GM19193 (cell line): Measurements from ENCODE around the gene MVB12B.

Source experiments
- POLR2A ChIP-seq: IDR thresholded peaks from 4 replicates; pipeline ENCODE4 v1.6.1; 2011; ENCODE audit not compliant: insufficient read depth, insufficient read length; ENCODE audit errors: extremely low read depth

MVB12B gene

GRCh38 chr9:126488310-126488709 is 161.7 kb downstream of the MVB12B start:
- TF ChIP-seq POLR2A = no peak

GRCh38 chr9:126488881-126489404 is 162.3 kb downstream of the MVB12B start:
- no peak for TF ChIP-seq POLR2A

DNA sequence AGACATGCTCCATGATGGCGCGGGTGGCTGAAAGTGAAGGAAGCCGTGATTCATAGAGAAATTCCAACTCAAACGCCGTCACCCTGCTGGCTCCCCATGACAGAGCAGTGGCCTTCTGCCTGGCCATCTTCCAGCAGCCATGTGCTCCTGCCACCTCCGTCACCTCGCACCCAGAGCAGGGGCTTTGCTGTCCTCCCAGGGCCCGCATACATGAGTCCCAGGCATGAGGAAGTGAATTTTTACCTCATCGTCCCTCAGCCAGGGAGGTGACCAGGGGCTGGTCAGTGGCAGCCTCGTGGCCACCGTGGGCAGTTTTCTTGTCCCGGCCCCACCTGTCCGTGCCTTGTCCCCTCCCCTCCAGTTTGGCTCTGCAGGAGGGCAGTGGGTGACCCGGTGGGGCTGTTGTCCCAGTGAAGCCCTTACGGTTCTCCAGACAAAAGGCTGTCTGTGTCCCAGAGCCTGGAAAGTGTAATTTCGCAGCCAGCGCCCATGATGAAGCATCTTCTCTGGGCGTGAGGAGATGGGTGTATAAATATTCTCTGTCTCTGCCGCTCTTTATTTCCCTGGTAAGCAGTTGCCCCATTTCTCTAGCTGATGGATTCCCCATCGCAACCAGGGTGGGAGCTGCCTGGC is 163.1 kb downstream of the MVB12B start:
- TF ChIP-seq POLR2A = no peak

DNA sequence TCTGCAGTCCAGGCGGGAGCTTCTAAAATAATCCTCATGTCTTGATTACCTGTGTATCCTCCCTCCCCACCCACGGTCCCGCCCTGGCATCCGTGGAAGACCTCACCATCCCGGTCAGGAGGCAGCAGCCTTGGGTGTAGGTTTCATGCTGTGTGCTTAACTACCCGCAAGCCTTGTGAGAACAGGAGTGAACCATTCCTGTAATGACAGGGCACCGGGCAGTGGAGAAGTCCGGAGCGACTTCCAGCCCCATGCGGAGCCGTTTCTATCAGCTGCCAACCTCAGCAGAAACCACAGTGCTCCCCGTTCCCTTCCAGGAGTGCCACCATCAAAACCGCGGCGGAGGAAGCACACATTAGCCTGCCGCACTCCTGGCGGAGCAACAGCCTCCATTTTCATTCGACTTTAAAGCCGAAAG is 163.6 kb downstream of the MVB12B start:
- TF ChIP-seq POLR2A = no peak

- no peak for TF ChIP-seq POLR2A
These were observed 164.4 kb downstream of the MVB12B start for GRCh38 chr9:126490871-126491567.

DNA sequence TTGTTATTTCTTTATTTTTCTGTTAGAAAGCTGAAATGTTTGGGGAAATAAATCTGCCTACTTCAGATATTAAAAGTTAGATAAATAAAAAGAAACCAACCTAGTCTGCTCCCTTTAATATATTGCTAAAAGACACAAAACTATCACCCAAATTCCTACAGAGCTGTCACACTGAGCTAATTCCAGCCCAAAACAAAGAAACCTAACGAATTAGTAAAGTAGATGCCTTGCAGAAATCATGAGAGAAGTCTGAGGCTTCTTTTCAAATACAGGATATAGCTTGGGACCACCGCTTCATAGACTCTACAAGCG is 164.9 kb downstream of the MVB12B start:
- TF ChIP-seq POLR2A = no peak

GRCh38 chr9:126491949-126492348 is 165.3 kb downstream of the MVB12B start:
- no peak for TF ChIP-seq POLR2A

- no peak for TF ChIP-seq POLR2A
These were observed 167.6 kb downstream of the MVB12B start for GRCh38 chr9:126494264-126494663.

DNA sequence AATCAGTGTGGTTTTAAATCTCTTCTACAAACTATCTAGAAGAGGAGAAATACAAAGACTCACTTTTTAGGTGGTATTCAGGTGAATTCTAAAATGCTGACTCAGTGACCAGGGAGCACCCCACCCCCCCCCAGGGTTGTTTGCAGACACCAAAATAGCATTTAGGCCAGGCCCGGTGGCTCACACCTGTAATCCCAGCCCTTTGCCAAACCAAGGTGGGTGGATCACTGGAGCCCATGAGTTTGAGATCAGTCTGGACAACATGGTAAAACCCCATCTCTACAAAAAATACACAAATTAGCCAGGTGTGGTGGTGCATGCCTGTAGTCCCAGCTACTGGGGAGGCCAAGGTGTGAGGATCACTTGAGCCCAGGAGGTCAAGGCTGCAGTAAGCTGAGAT is 168.1 kb downstream of the MVB12B start:
- no peak for TF ChIP-seq POLR2A

GRCh38 chr9:126495411-126496180 is 169.0 kb downstream of the MVB12B start:
- TF ChIP-seq POLR2A = no peak

DNA sequence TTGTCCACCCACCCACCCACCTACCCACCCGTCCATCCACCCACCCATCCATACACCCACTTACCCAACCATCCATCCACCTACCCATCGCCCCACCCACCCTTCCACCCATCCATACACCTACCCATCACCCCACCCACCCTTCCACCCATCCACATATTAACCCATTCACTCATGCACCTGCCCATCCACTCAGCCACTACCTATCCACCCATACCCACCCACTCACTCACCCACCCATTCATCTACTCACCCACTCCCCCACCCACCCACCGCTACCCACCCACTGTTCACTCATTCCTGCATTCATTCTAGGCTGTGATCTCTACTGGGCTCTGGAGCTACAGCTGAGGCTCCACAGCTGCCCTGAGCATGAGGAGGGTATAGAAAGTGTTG is 169.6 kb downstream of the MVB12B start:
- TF ChIP-seq POLR2A = no peak

GRCh38 chr9:126496781-126497659 is 170.4 kb downstream of the MVB12B start:
- TF ChIP-seq POLR2A = no peak

GRCh38 chr9:126497660-126498275 is 171.1 kb downstream of the MVB12B start:
- TF ChIP-seq POLR2A = no peak

- no peak for TF ChIP-seq POLR2A
These were observed 171.7 kb downstream of the MVB12B start for GRCh38 chr9:126498331-126498730.

- no peak for TF ChIP-seq POLR2A
These were observed 172.6 kb downstream of the MVB12B start for GRCh38 chr9:126499005-126499910.
